Epithelial cell of prostate (primary cell): ENCODE measurements around the gene SELENOO.
A peak's percentile ranks its signal among the peaks of the same experiment; 100 is the strongest.

Experiments used
- DNase-seq: peaks from one replicate; pipeline ENCODE4 v3.0.0-alpha.2; 2011; ENCODE audit warnings: low read depth, low spot score
- H3K27ac ChIP-seq: fragments of 450-650 bp; 2 replicates; pipeline ENCODE4 v1.5.1; 2017; ENCODE audit warnings: mild to moderate bottlenecking

SELENOO gene

GRCh38 chr22:50184004-50184901 is 16.6 kb upstream of the SELENOO start:
- H3K27ac ChIP-seq: no peak overlapping the region
- DNase-seq: no peak

GRCh38 chr22:50184902-50185374 is 15.9 kb upstream of the SELENOO start:
- DNase-seq: no peak
- no peak overlapping the region for H3K27ac ChIP-seq

- peak within 1 kb of the TSS; percentile 61 for H3K27ac ChIP-seq
These were observed 15.3 kb upstream of the SELENOO start, which contains the start of gene TRABD for GRCh38 chr22:50185375-50186087. TSS of gene TRABD (plus strand) at chr22:50185913. CDS start at chr22:50193061, 7,148 bp downstream.

GRCh38 chr22:50186181-50186714 is 14.6 kb upstream of the SELENOO start:
- peak overlapping the region; percentile 61 for H3K27ac ChIP-seq
- DNase-seq: no peak

More at GRCh38 chr22:50185375-50186087, 15.3 kb upstream of the SELENOO start, which contains the start of gene TRABD:
- DNase-seq: peak; percentile 51

DNA sequence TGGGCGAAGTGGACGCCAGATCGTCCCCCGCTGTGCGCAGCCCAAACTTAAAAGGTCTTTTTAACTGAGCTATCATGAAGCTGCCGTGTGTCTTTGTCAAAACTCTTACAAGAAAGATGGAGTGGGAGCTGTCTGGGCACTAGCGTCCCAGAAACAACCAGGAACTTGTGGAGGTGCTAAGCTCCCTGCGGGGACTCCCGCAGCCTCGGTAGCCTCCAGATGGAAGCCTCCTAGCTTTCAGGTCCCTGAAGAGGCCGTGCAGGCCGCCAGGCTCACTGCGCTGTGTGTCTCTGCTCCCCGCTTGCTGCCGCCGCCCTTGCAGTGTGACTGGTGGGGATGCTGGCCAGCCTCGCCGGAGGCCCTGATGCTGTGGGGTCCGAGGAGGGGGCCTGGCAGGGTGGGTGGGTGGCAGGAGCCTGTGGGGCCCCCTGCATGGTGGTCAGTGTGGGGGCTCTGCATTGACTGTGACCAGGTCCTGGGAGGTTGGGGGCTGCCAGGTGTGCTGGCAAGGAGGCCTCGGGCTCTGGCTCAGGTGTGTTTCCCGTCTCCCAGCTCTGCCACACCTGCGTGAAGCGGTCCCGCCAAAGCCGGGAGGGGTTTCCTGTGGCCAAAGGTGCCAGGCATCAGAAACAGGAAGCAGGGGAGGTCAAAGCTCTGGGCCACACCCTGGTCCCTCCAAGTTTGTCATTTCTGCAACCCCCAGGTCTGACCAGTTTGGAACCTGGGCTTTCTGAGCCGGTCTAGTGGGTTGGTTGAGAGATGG is 13.9 kb upstream of the SELENOO start:
- peak overlapping the region; percentile 61 for H3K27ac ChIP-seq
- DNase-seq: no peak

GRCh38 chr22:50188356-50188755 is 12.5 kb upstream of the SELENOO start:
- no peak for DNase-seq
- H3K27ac ChIP-seq: no peak overlapping the region

- no peak for DNase-seq
- H3K27ac ChIP-seq: peak overlapping the region; percentile 89
These were observed 11.5 kb upstream of the SELENOO start for GRCh38 chr22:50189184-50189848.

DNA sequence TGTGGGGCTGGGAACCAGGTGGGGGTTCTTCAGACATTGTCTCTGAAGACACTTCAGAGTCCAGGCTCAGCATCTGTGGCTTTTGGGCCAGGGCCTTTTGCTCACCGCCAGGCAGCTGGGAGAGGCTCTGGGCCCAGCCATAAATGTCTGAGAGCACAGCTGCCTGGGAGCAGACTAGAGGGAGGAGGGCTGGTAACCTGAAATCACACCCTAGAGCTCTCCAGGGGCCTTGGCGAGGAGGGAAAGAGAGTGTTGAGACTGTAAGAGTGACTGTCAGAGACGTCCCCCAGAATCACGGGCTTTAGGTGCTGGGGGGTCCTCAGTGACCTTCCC is 11.0 kb upstream of the SELENOO start:
- DNase-seq: no peak
- peak overlapping the region; percentile 89 for H3K27ac ChIP-seq

GRCh38 chr22:50190182-50190940 is 10.4 kb upstream of the SELENOO start:
- DNase-seq: peak; percentile 48
- peak overlapping the region; percentile 89 for H3K27ac ChIP-seq

GRCh38 chr22:50190941-50191741 is 9.7 kb upstream of the SELENOO start:
- H3K27ac ChIP-seq: peak overlapping the region; percentile 89
- DNase-seq: no peak

GRCh38 chr22:50192436-50193204 is 8.2 kb upstream of the SELENOO start:
- H3K27ac ChIP-seq: peak overlapping the region; percentile 89
- no peak for DNase-seq

DNA sequence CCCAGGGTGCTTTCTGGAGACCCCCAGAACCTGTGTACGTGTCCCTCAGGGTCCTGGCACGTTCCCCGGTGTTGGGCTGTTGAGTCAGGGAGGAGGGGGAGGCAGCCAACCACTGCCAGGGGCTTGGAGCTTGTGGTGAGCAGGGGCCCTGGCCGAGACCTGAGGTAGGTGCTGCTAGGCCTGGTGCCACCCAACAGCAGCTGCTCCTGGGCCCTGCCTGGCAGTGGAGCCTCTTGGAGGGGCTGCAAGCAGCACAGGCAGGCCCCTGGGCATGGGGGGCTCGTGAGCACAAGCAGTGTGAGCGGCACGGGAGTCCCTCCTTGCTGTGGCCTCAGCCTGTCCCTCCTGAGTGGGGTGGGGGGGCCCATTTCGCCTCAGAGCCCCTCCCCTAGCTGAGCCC is 7.2 kb upstream of the SELENOO start:
- DNase-seq: no peak
- H3K27ac ChIP-seq: no peak overlapping the region

DNA sequence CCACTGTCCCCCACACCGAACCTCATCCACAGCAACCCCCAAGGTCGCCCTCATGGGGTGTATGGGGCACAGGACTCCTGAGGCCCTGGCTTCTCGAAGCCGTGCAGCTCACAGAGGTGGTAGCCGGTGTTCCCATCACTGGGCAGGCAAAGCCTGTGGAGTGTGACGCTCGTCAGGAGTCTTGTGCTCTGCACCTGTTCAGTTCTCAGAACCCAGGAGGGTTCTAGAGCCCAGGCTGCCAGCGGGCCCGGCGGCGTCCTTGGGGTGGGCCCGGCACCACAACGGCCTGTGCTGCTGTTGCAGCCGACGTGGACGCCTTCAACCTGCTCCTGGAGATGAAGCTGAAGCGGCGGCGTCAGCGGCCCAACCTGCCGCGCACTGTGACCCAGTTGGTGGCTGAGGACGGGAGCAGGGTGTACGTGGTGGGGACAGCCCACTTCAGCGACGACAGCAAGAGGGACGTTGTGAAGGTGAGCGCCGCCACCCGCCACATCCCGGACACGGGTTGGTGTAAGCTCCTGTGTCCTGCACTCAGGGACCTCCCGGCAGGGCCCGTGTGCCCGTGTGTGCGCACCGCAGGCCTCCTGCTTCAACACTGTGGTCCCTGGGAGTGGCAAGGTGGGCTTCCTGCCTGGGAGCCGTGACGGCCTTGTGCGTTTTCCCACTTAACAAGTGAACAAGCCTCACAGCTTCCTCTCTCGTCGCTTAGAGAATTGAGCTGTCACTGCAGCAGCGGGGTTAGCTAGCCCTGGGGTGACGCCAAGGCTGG is 6.6 kb upstream of the SELENOO start:
- no peak overlapping the region for H3K27ac ChIP-seq
- no peak for DNase-seq

GRCh38 chr22:50196256-50196655 is 4.6 kb upstream of the SELENOO start:
- H3K27ac ChIP-seq: no peak overlapping the region
- DNase-seq: no peak

DNA sequence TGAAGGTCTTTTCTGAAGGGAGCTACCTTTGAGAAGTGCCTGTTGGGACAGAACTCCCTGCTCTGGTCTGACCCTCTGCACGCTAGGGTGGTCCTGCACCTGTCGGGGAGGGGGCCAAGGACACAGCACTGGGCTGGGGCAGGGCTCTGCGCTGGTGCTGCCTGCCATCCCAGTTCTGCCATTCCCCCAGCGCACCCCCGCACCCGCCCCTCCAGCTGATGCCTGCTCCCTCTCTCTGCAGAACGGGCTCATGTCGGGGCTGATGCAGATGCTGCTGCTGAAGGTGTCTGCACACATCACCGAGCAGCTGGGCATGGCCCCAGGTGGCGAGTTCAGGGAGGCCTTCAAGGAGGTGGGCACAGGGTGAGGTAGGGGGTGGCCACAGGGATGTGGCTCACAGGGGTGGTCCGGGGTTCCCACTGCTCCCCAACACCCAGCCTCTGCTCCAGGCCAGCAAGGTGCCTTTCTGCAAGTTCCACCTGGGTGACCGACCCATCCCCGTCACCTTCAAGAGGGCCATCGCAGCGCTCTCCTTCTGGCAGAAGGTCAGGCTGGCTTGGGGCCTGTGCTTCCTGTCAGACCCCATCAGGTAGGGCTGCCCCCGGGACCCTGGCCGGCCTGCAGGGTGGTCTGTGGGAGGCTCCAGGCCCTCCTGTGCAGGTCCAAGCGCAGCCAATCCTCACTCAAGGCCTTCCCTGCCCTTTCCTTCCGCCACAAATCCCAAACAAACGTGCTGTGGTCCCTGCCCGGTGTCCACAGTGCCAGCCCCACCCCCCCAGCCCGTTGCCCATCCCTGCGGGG is 3.6 kb upstream of the SELENOO start:
- no peak overlapping the region for H3K27ac ChIP-seq
- no peak for DNase-seq
